HUES48 (cell line): ENCODE measurements around the gene OGFOD2.

Experiments
- H3K27ac ChIP-seq: one replicate; pipeline ENCODE4 v1.7.0; 2013; ENCODE audit warnings: low read depth, low read length, inconsistent platforms
- H3K27me3 ChIP-seq: 2 replicates; pipeline ENCODE4 v1.6.1; 2013; ENCODE audit warnings: mild to moderate bottlenecking, low read length; ENCODE audit not compliant: control insufficient read depth, insufficient read depth
- H3K36me3 ChIP-seq: 2 replicates; pipeline ENCODE4 v1.6.1; 2013; ENCODE audit warnings: low read length; ENCODE audit not compliant: control insufficient read depth, insufficient read depth
- H3K4me1 ChIP-seq: 2 replicates; pipeline ENCODE4 v1.6.1; 2013; ENCODE audit warnings: mild to moderate bottlenecking, low read length; ENCODE audit not compliant: control insufficient read depth, insufficient read depth
- H3K4me3 ChIP-seq: 2 replicates; pipeline ENCODE4 v1.5.1; 2013; ENCODE audit warnings: mild to moderate bottlenecking, low read depth, low read length
- H3K9ac ChIP-seq: 2 replicates; pipeline ENCODE4 v1.6.1; 2013; ENCODE audit warnings: mild to moderate bottlenecking, low read depth, low read length, moderate library complexity
- H3K9me3 ChIP-seq: 2 replicates; pipeline ENCODE4 v1.6.1; 2013; ENCODE audit warnings: low read length; ENCODE audit not compliant: control insufficient read depth, insufficient read depth

The OGFOD2 gene

GRCh38 chr12:122965851-122966742 is 8.9 kb upstream of the OGFOD2 start, which contains the start of gene ABCB9:
TSS of gene ABCB9 (minus strand) at chr12:122966463. CDS start at chr12:122960235, 6,228 bp downstream.
- Histone ChIP-seq H3K9me3 (no peaks in the 10 kb centered on the region), H3K9ac (no peak within 1 kb of the TSS), H3K27ac (no peak within 1 kb of the TSS), H3K27me3 (no peaks in the 10 kb centered on the region), H3K36me3 (no peaks in the 10 kb centered on the region), H3K4me1 (0 out of 2 replicates have a peak, but pooled peaks cover 2% of the 10 kb centered on the region), H3K4me3 (peak within 1 kb of the TSS; percentile 84)

DNA sequence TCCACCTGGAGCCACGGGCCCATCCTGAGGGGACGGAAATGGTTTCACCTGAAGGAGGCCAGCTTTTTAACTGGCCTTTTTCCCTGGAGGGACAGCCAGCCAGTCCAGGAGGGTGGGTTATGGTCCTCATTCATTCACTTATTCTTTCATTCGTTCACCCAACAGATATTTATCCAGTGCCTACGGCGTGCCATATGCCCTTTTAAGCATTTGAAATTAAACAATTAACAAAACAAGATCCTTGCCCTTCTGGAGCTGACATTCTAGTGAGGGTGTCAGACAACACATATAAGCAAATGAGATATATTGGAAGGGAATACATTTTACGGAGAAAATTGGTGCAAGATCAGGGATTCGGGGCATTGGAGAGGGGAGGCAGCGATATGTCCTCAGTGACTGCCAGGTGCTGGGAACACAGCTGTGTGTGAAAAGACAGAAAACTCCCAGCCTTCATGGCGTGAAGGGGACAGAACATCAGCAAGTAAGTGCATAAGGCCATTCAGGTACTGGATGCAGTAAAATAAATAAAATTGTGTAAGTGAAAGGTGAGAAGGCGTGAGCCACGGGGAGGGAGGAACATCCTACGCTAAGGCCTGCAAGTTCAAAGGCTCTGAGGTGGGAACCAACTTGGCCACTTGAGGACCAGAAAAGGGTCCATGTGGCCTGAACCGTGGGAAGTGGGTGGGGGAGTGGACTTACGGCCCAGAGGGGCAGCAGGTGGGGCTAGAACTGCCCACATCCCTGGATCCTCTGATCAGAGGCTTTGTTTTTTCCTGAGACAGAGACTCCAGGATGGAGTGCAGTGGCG is 8.1 kb upstream of the OGFOD2 start:
- Histone ChIP-seq H3K9ac (no peak overlapping the region), H3K4me3 (no peak overlapping the region; the same call in 1 of the 2 replicates), H3K4me1 (0 out of 2 replicates have a peak, but pooled peaks cover 2% of the 10 kb centered on the region), H3K9me3 (no peaks in the 10 kb centered on the region), H3K36me3 (no peaks in the 10 kb centered on the region), H3K27me3 (no peaks in the 10 kb centered on the region), H3K27ac (no peak overlapping the region)

DNA sequence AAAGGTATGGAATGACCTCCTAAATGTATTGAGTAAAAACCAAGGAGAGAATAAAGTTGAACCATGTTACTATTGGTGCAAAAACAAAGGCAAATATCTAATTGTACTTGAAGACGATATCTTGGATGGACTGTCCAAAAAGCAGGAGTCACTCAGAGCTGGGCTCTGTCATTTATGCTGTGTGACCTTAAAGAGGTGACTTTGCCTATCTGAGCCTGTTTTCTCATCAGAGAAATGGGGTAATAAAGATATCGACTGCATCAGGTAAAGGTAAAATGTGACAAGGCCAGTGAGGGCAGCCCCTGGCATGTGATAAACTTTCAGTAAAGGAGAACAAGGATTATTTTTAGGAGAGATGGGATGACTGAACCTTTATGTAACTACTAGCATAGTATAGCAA is 6.9 kb upstream of the OGFOD2 start:
- no peak overlapping the region for H3K9ac ChIP-seq
- no peaks in the 10 kb centered on the region for H3K36me3 ChIP-seq
- H3K27ac ChIP-seq, result no peak overlapping the region
- 0 out of 2 replicates have a peak, but pooled peaks cover 2% of the 10 kb centered on the region for H3K4me1 ChIP-seq
- H3K4me3 ChIP-seq, result no peak overlapping the region
- H3K27me3 ChIP-seq, result no peaks in the 10 kb centered on the region
- H3K9me3 ChIP-seq, result no peaks in the 10 kb centered on the region

GRCh38 chr12:122969676-122970075 is 5.4 kb upstream of the OGFOD2 start:
- H3K9ac ChIP-seq, result no peak overlapping the region
- no peak overlapping the region for H3K4me3 ChIP-seq
- no peak overlapping the region for H3K27ac ChIP-seq
- no peaks in the 10 kb centered on the region for H3K27me3 ChIP-seq
- H3K4me1 ChIP-seq, result 0 out of 2 replicates have a peak, but pooled peaks cover 2% of the 10 kb centered on the region
- no peaks in the 10 kb centered on the region for H3K9me3 ChIP-seq
- no peaks in the 10 kb centered on the region for H3K36me3 ChIP-seq

DNA sequence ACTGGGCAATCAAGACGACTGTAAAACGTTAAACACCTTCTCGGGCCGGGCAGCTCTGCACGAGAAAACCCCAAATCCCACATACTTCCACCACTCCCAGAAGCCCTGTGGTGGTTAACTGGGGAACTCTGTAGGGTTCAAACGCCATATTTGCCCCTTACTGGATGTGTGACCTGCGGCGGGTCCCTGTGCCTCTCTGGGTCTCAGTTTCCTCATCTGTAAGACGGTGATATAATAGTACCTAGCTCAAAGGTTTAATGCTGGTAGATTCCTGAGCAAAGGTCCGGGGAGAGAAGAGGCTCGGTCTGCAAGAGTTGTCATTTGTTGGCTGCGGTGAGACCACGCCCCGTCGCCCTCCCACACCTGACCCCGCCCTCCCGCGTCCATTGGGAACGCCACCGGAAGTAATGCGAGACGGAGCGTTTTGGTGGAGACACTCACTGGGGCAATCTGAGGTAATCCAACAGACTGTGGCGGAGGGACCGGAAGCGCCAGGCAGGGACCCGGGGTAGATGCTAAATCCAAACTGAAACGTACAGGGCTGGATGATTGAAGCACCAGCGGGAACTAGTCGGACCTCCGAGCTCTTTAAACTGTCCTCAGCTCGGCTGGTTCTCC is 661 bp upstream of the OGFOD2 start:
- Histone ChIP-seq H3K9ac (peak overlapping the region; percentile 90), H3K36me3 (peaks cover 21% of the 10 kb centered on the region; the same call in 1 of the 2 replicates), H3K4me3 (peak overlapping the region; percentile 92), H3K27me3 (no peaks in the 10 kb centered on the region), H3K4me1 (peaks cover 7% of the 10 kb centered on the region; the same call in 1 of the 2 replicates), H3K27ac (peak overlapping the region; percentile 92), H3K9me3 (no peaks in the 10 kb centered on the region)

DNA sequence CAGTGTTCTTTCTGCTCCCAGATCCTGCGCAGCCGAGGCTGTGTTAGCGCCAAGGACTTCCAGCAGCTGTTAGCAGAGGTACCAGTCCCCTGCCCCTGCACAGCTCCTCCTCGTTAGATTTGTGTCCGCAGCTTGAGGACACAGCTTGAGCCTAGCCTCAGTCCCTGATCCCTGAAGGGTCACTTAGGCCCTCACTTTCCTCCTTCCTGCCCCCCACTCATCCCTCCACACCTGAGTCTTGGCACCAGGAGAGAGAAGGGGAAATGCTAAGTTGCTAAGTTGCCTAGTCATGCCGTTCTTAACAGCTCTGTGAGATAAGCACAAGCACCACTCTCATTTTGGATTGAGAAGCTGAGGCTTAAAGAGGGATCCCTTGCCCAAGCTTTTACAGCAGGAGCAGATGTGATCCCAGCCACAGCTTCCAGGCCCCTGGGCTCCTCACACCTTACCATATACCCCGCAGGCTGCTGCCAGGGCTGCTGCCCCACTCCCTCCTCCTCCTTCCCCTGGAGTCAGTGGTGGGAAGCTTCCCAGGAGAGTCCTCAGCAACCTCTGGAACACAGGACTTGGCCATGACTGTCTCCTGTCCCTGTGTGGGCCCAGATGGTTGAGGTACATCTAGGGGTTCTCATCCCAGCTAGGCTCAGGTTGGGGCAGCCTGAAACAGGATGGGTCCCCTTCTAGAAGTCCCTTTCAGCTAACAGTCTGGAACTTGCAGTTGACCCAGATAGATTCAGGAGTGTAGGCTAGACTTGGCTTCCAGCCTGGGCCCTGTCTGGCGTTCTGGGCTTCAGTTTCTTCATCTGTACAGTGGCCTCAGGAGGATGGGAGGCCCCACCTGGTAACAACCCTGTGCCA is 975 bp downstream of the OGFOD2 start:
- Histone ChIP-seq H3K27ac (peak overlapping the region; percentile 48), H3K36me3 (peaks cover 21% of the 10 kb centered on the region; the same call in 1 of the 2 replicates), H3K9ac (peak overlapping the region; percentile 73), H3K4me3 (peak overlapping the region; percentile 92), H3K4me1 (peaks cover 11% of the 10 kb centered on the region; the same call in 1 of the 2 replicates), H3K9me3 (no peaks in the 10 kb centered on the region), H3K27me3 (no peaks in the 10 kb centered on the region)

DNA sequence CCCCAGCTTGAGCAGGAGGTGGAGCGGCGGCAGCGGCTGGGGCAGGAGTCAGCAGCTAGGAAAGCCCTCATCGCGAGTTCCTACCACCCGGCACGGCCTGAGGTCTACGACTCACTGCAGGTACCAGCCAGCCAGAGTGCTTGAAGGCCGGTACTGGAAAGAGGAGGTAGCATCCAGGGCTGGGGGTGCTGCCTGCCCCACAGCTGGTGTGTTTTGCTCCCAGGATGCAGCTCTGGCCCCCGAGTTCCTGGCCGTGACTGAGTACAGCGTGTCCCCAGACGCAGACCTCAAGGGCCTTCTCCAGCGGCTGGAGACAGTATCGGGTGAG is 1.6 kb downstream of the OGFOD2 start:
- H3K27ac ChIP-seq, result no peak overlapping the region
- H3K9ac ChIP-seq, result no peak overlapping the region

GRCh38 chr12:122977153-122977552 is 2.1 kb downstream of the OGFOD2 start:
- Histone ChIP-seq H3K36me3 (peaks cover 21% of the 10 kb centered on the region; the same call in 1 of the 2 replicates), H3K27me3 (no peaks in the 10 kb centered on the region), H3K4me1 (peaks cover 15% of the 10 kb centered on the region), H3K9ac (no peak overlapping the region), H3K9me3 (no peaks in the 10 kb centered on the region), H3K27ac (no peak overlapping the region), H3K4me3 (no peak overlapping the region)

More for the DNA sequence above, 1.6 kb downstream of the OGFOD2 start:
- Histone ChIP-seq H3K36me3 (peaks cover 21% of the 10 kb centered on the region; the same call in 1 of the 2 replicates), H3K9me3 (no peaks in the 10 kb centered on the region), H3K27me3 (no peaks in the 10 kb centered on the region), H3K4me3 (no peak overlapping the region; the same call in 1 of the 2 replicates), H3K4me1 (peaks cover 15% of the 10 kb centered on the region)

DNA sequence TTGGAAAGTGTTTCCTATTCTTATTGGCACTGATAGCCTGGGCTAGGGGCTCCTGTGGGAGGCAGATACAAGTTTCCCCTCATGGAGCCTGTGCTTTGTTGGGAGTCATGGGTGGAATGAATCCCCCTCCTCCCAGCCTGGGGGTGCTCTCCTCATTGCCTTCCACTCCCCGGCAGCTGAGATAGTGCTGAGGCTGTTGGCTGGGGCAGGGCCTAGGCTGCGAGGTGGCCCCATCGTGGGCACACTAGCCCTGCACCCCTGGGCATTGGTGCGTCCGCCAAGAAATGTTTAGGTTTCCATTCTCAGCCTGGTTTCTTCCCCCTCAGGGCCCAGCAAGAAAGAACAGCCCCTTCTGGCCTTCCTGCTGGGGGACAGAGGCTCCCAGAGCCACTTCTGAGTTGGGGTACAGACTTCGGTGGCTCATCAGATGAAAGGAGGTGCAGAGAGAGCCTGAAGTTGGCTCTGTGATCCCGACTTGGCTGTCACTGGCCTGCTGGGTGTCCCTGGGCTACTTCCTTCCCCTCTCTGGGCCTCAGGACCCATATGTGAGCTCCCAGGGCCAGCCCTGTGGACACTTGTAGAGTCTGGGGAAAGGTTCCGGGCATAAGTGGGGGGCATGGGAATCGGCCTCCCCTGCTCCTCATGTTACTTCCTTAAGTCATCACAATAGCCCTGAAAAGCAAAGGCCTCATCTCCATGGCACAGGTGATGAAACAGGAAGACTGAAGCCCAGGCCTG is 2.8 kb downstream of the OGFOD2 start:
- Histone ChIP-seq H3K9me3 (no peaks in the 10 kb centered on the region), H3K27ac (no peak overlapping the region), H3K4me3 (no peak overlapping the region), H3K9ac (no peak overlapping the region), H3K4me1 (peaks cover 15% of the 10 kb centered on the region), H3K36me3 (peaks cover 27% of the 10 kb centered on the region; the same call in 1 of the 2 replicates), H3K27me3 (no peaks in the 10 kb centered on the region)
